Suprapubic skin (tissue), 4 donors: ENCODE data around the gene POLR1C. TPM values are rescaled to one million over a fixed set of nuclear protein-coding genes. Genes with fewer than 3 reads are reported as not detected.

Experiments used
- DNase-seq, 2 donors: peaks; one replicate each; pipeline ENCODE4 v3.0.0-alpha.2; 2019; ENCODE audit warnings: low spot score in 2 of 2
- H3K27ac ChIP-seq: fragments of 200-600 bp; sonication (generic); one replicate; pipeline ENCODE4 v1.5.1; 2019
- H3K27me3 ChIP-seq: fragments of 200-600 bp; sonication (generic); one replicate; pipeline ENCODE4 v1.5.1; 2019
- H3K36me3 ChIP-seq: fragments of 200-600 bp; sonication (generic); one replicate; pipeline ENCODE4 v1.5.1; 2019
- H3K4me1 ChIP-seq: fragments of 200-600 bp; sonication (generic); one replicate; pipeline ENCODE4 v1.5.1; 2019
- H3K4me3 ChIP-seq: fragments of 200-600 bp; sonication (generic); one replicate; pipeline ENCODE4 v1.5.1; 2019; ENCODE audit warnings: mild to moderate bottlenecking
- H3K9me3 ChIP-seq: fragments of 200-600 bp; sonication (generic); one replicate; pipeline ENCODE4 v1.5.1; 2019
- CTCF ChIP-seq, 2 donors: fragments of 200-600 bp in 1 of 2; fragments of 450-650 bp in 1 of 2; sonication (generic) in 1 of 2; IDR thresholded peaks; one replicate each; pipeline ENCODE4 v1.5.1; 2016 to 2019; ENCODE audit warnings: antibody characterized with exemption in 2 of 2, mild to moderate bottlenecking in 1 of 2, moderate library complexity in 1 of 2
- EP300 ChIP-seq: sonication (generic); formaldehyde crosslinking; IDR thresholded peaks from one replicate; pipeline ENCODE4 v1.6.1; 2017; ENCODE audit warnings: antibody characterized with exemption
- POLR2A ChIP-seq, 2 donors: fragments of 450-650 bp; IDR thresholded peaks; one replicate each; pipeline ENCODE4 v1.6.1; 2017; ENCODE audit warnings: antibody characterized with exemption in 2 of 2, mild to moderate bottlenecking in 2 of 2, moderate library complexity in 2 of 2
- POLR2AphosphoS5 ChIP-seq, 3 donors: sonication (generic); formaldehyde crosslinking; IDR thresholded peaks; one replicate each; pipeline ENCODE4 v1.6.1; 2017; ENCODE audit warnings: antibody characterized with exemption in 3 of 3
- WGBS: methylation state at CpG from one replicate; pipeline ENCODE4 v1.1.5; 2018; 5-methylcytosine and 5-hydroxymethylcytosine counted together
- total RNA-seq, 4 donors: library from RNA; depleted of rRNA; stranded (reverse); fragments of >200 nt; gene quantifications; one replicate each; pipeline ENCODE4 v1.1.0, GENCODE V29; 2016

POLR1C gene
- total RNA-seq, 4 donors from 2014 or later = 31.1 to 44.7 (median 35.6) TPM

DNA sequence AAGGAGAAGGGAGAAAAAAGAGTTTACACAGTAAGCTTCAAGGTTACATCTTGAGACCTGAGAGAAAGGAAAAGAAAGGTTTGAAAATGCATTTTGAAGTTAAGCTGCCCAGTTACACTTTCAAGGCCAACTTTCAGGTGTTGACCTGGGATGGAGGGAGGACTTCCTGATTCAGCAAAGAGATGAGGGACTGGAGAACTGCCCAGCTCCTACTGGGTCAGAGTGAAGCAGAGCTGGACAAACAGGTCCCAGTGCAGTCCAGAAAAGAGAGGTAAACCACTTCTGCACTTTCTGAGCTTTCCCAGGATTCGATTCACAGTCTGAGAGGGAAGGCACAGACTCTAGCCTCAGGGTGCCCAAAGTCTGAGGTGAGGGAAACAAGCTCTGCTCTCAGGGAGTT is 45.5 kb upstream of the POLR1C start:
- H3K27me3 ChIP-seq = peaks cover 14% of the 10 kb centered on the region
- no peak for DNase-seq
- no peaks in the 10 kb centered on the region for H3K9me3 ChIP-seq
- peaks cover 6% of the 10 kb centered on the region for H3K4me1 ChIP-seq
- H3K36me3 ChIP-seq = no peaks in the 10 kb centered on the region
- TF ChIP-seq CTCF (IDR thresholded peaks at IDR 0.05) (no peak), EP300 (no peak)
- 82% methylated on average over 1 of the region's 1 CpG for WGBS
- H3K27ac ChIP-seq = no peak overlapping the region
- H3K4me3 ChIP-seq = no peak overlapping the region

DNA sequence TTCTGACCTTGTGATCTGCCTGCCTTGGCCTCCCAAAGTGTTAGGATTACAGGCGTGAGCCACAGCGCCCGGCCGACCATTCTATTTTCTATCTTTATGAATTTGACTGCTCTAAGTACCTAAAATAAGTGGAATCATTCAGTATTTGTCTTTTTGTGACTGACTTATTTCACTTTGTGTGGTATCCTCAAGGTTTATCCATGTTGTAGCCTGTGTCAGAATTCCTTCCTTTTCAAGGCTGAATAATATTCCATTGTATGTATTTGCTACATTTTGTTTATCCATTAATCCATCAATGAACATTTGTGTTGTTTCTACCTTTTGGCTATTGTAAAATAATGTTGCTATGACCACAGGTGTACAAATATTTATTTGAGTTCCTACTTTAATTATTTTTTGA is 44.4 kb upstream of the POLR1C start:
- Histone ChIP-seq H3K36me3 (no peaks in the 10 kb centered on the region), H3K4me3 (no peak overlapping the region), H3K27ac (no peak overlapping the region), H3K27me3 (peaks cover 14% of the 10 kb centered on the region), H3K9me3 (no peaks in the 10 kb centered on the region), H3K4me1 (peaks cover 10% of the 10 kb centered on the region)
- TF ChIP-seq POLR2A (IDR thresholded peaks at IDR 0.05) = no peak
- no peak for DNase-seq
- 96% methylated on average over 4 of the region's 4 CpGs for WGBS

GRCh38 chr6:43475516-43475915 is 41.4 kb upstream of the POLR1C start:
- H3K4me1 ChIP-seq = peaks cover 32% of the 10 kb centered on the region
- no peak overlapping the region for H3K4me3 ChIP-seq
- H3K36me3 ChIP-seq = no peaks in the 10 kb centered on the region
- no peak overlapping the region for H3K27ac ChIP-seq
- 69% methylated on average over 6 of the region's 6 CpGs for WGBS
- H3K27me3 ChIP-seq = no peaks in the 10 kb centered on the region
- no peaks in the 10 kb centered on the region for H3K9me3 ChIP-seq
- TF ChIP-seq EP300 (no peak), POLR2AphosphoS5 (IDR thresholded peaks at IDR 0.05) (no peak), CTCF (IDR thresholded peaks at IDR 0.05) (no peak), POLR2A (IDR thresholded peaks at IDR 0.05) (no peak)
- DNase-seq = no peak

- no peak overlapping the region for H3K27ac ChIP-seq
- TF ChIP-seq EP300 = no peak
- TF ChIP-seq POLR2AphosphoS5 (IDR thresholded peaks at IDR 0.05) = no peak
- no peak for TF ChIP-seq CTCF (IDR thresholded peaks at IDR 0.05)
- TF ChIP-seq POLR2A (IDR thresholded peaks at IDR 0.05) = no peak
- no peaks in the 10 kb centered on the region for H3K36me3 ChIP-seq
- H3K4me1 ChIP-seq = peaks cover 44% of the 10 kb centered on the region
- WGBS = 29% methylated on average over 2 of the region's 2 CpGs
- peak overlapping the region; percentile 66 for H3K4me3 ChIP-seq
- H3K9me3 ChIP-seq = no peaks in the 10 kb centered on the region
- no peaks in the 10 kb centered on the region for H3K27me3 ChIP-seq
- no peak for DNase-seq
Measured at GRCh38 chr6:43476746-43477145, 40.1 kb upstream of the POLR1C start.

DNA sequence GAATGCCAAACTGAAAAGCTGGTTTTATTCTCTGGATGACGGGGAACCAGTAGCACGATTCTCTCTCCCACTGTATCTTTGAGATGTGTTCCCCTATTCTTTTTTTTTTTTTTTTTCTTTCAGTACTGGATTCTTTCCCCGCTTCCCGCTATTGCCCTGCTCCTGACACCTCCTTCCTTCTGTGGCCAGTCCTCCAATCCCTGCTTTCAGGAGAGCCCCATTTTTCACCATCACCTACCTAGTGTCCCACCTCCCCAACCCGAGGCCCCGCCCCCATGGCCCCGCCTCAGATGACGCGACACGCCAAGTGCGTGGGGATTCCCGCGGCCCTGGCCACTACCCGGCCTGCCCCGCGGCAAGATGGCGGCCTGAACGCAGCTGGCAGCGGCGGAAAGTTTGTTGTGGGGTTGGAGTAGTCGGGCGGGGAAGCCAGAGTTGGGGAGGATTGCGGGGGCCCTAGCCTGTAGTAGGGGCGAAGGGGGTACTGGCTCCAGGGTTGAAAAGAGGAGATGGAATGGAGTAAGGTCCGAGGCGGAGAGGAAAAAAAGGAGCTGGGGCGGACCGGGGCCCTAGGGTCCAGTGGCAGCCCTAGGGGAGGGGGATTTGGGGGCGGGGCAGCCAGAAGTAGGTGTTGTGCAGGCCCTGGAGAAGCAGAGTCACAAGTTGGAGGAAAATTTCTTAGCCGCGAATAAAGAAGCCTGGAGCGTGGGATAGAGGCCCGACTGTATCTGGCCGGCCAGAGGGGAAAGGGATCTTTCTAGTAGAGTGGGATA is 39.5 kb upstream of the POLR1C start, which contains the start of gene TJAP1:
TJAP1 (plus strand) TSS at position 336 of the 773 bp plus-strand sequence. CDS start 21,432 bp downstream, outside the sequence.
- Histone ChIP-seq H3K4me3 (peak within 1 kb of the TSS; percentile 66), H3K27me3 (no peaks in the 10 kb centered on the region), H3K4me1 (peaks cover 46% of the 10 kb centered on the region), H3K36me3 (no peaks in the 10 kb centered on the region), H3K9me3 (no peaks in the 10 kb centered on the region), H3K27ac (peak within 1 kb of the TSS; percentile 75)
- WGBS = under 1% methylated on average over 34 of the region's 34 CpGs
- TF ChIP-seq CTCF (IDR thresholded peaks at IDR 0.05) = no peak
- no peak for TF ChIP-seq EP300
- peak in 1 of 2 donors; percentile 66 for TF ChIP-seq POLR2A (IDR thresholded peaks at IDR 0.05)
- TF ChIP-seq POLR2AphosphoS5 (IDR thresholded peaks at IDR 0.05) = peak in 2 of 3 donors; percentile 18 to 53
- peak; percentile 95 for DNase-seq
